Measurements from ENCODE around the gene CD5L.

The CD5L gene

GRCh38 chr1:157841708-157842107 is at the start of gene CD5L:
TSS of gene CD5L (minus strand) at chr1:157841808. CDS start at chr1:157841701, 107 bp downstream.
- no peak for DNase-seq (ENCODE audit: low read depth)

- DNase-seq (ENCODE audit: low read depth) = no peak
Observed at GRCh38 chr1:157882580-157882979, 41.0 kb upstream of the CD5L start.

GRCh38 chr1:157880621-157881020 is 39.0 kb upstream of the CD5L start:
- no peak for DNase-seq (ENCODE audit: low read depth)

GRCh38 chr1:157878059-157878458 is 36.5 kb upstream of the CD5L start:
- DNase-seq (ENCODE audit: low read depth) = no peak

GRCh38 chr1:157870490-157870889 is 28.9 kb upstream of the CD5L start:
- no peak for DNase-seq (ENCODE audit: low read depth)

GRCh38 chr1:157868654-157869053 is 27.0 kb upstream of the CD5L start:
- no peak for DNase-seq (ENCODE audit: low read depth)

- DNase-seq (ENCODE audit: low read depth) = no peak
Observed at GRCh38 chr1:157862114-157863070, 20.8 kb upstream of the CD5L start.

- DNase-seq (ENCODE audit: low read depth) = no peak
Observed at GRCh38 chr1:157856538-157856937, 14.9 kb upstream of the CD5L start.

- DNase-seq (ENCODE audit: low read depth) = no peak
Observed at GRCh38 chr1:157852476-157852875, 10.9 kb upstream of the CD5L start.

GRCh38 chr1:157849229-157849875 is 7.7 kb upstream of the CD5L start:
- no peak for DNase-seq (ENCODE audit: low read depth)

- no peak for DNase-seq (ENCODE audit: low read depth)
Observed at GRCh38 chr1:157844089-157844830, 2.7 kb upstream of the CD5L start.

- DNase-seq (ENCODE audit: low read depth) = no peak
Observed at GRCh38 chr1:157842939-157843338, 1.3 kb upstream of the CD5L start.

- no peak for DNase-seq (ENCODE audit: low read depth)
Observed at GRCh38 chr1:157838966-157839365, 2.6 kb downstream of the CD5L start.

- DNase-seq (ENCODE audit: low read depth) = no peak
Observed at GRCh38 chr1:157834430-157834829, 7.2 kb downstream of the CD5L start.

- no peak for DNase-seq (ENCODE audit: low read depth)
Observed at GRCh38 chr1:157833145-157833544, 8.5 kb downstream of the CD5L start.

GRCh38 chr1:157831968-157832626 is 9.5 kb downstream of the CD5L start:
- DNase-seq (ENCODE audit: low read depth) = no peak

GRCh38 chr1:157830887-157831286 is 10.7 kb downstream of the CD5L start:
- no peak for DNase-seq (ENCODE audit: low read depth)

GRCh38 chr1:157829711-157830110 is 11.9 kb downstream of the CD5L start:
- DNase-seq (ENCODE audit: low read depth) = no peak

- no peak for DNase-seq (ENCODE audit: low read depth)
Observed at GRCh38 chr1:157829210-157829609, 12.4 kb downstream of the CD5L start.

GRCh38 chr1:157820299-157820698 is 21.3 kb downstream of the CD5L start:
- no peak for DNase-seq (ENCODE audit: low read depth)

GRCh38 chr1:157819896-157820295 is 21.7 kb downstream of the CD5L start, which contains the start of gene FCRL1:
TSS of gene FCRL1 (minus strand) at chr1:157820120. CDS start at chr1:157820037, 83 bp downstream.
- no peak for DNase-seq (ENCODE audit: low read depth)

- DNase-seq (ENCODE audit: low read depth) = no peak
Observed at GRCh38 chr1:157819215-157819614, 22.4 kb downstream of the CD5L start.

All from activated gamma-delta T cell treated with anti-CD3 and anti-CD28 coated beads, Interleukin-2, amount 50 U/mL, for 16 hours (primary cell).